GM19324 (cell line): ENCODE results near the gene GTF2F2.
"Not testable (repeated sequence)": the region's sequence is repeated elsewhere in the genome, so short reads cannot be mapped to it uniquely, and the experiment has no call there.

ENCODE experiments used
- ATAC-seq: cut with Tn5 transposase; IDR thresholded peaks from one replicate; pipeline ENCODE4 v1.9.1; 2021; ENCODE audit warnings: mild to moderate bottlenecking, moderate library complexity; ENCODE audit not compliant: unreplicated experiment, low FRiP score

The GTF2F2 gene

GRCh38 chr13:45297456-45298205 is 177.3 kb downstream of the GTF2F2 start:
- no peak for ATAC-seq

DNA sequence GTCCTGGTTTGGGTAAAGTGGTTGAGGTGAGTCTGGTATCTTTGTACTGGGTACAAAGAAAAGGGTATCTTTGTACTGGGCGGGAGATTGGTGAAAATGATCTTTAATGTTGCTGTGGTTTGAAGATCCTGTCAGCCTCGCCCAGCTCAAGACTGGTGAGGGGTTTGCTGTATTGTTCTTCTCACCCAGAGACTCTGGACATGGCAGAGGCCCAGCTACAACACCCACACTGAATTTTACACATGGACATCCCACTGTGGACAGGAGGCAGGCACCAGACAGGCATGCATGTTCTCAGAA is 177.8 kb downstream of the GTF2F2 start:
- no peak for ATAC-seq

GRCh38 chr13:45298550-45298949 is 178.2 kb downstream of the GTF2F2 start:
- not testable (repeated sequence) for ATAC-seq

DNA sequence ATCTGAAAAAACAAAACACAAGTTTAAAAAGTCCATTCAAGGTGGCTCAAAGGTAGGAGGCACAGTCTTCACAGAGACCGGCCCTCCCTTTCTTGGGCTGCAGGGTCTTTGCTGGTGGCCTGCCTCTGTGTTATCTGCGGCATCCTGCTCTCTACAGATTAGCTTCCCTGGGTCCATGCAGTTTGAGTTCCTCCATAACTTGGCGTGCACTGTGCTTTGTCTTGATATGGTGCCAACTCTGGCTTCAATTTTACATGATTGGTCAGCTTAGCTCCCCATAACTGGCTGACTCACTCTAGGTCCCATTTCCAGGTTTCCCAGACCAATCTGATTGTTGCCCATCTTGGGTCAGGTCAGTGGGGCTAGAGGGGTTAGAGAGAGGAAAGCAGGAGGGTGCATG is 178.9 kb downstream of the GTF2F2 start:
- ATAC-seq: no peak

DNA sequence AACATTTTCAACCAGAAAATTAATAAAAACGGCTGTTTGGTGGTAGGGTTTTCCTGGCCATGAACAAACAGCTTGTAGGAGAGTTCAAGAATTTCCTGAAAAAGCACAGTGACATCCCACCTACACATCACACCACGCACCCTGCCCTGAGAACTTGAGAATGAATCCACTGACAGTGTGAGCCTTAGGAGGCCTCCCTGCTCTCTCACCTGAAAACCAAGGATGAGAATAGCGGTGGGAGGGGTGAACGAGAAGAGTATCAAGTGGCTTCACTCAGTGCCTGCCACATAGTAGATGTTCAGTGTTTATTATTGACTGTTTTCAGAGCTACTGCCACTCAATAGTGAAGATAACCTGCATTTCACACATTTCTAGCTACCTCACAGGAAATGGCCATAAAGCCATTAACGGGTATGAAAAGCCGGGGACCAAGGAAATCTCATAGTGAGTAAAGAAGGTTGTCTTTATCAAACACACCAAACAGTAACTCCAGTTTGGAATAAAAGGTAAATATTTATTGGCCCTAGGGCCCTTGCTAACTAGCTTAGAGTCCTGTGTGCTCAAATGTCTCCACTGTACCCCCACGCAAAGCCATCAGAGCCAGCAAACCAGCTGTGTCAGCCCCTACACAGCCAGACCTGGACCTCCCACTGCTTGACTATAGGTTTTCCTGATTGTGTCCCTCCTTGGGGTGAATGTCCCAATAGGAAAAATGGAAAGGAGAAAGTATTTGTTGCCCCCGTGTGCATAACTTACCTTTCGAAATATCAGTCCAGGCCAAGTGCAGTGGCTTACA is 180.1 kb downstream of the GTF2F2 start:
- no peak for ATAC-seq

GRCh38 chr13:45301263-45301662 is 181.0 kb downstream of the GTF2F2 start:
- ATAC-seq: no peak

DNA sequence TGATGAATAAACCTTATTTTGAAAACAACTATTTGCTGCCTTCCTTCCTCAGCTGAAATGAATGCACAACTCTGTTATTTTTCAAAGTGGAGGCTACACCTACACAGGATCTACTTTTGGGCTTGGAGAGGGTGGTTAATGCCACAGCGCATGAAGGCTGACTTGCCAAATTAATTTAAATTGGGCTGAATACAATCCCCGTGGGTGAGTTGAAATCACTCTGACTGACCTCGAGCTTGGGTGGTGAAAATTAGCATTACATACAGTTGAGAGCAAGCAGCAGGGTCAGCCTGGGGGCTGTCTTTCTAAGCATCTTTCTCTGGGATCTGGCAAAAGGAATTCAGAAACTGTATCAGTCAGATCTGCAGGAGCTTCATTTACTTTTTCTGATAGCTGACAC is 182.2 kb downstream of the GTF2F2 start:
- ATAC-seq: no peak

DNA sequence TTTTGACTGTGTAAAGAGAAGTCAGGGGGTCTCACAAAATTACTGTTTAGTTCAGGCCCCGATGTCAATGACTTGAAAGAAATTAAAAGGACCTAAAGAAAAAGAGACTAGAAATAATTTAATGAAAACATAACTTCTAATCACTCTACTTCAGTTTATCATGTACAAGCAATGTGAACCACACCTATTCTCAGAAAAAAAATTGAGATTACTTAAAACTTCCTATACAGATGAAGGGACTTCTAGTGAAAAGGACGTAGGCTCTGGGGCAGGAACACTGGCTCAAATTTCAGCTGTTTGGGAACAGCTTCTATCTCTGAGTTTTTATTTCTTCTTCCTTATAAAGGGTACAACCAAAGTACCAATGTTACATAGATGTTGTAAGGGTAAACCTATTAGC is 182.7 kb downstream of the GTF2F2 start:
- no peak for ATAC-seq

DNA sequence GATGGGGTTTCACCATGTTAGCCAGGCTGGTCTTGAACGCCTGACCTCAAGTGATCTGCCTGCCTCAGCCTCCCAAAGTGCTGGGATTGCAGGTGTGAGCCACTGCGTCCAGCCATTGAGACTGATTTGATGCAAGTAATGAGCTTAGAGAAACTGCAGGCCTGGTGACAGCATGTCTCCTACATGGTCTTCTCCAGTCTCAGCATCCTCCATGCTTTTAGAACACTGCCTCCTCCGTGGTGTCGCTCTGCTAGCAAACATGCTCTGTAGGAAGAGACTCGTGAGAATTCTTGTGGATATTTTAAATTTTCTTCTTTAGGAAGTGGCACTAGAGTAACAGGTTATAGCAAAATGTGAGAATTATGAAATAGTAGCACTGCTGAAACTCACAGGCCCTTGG is 183.6 kb downstream of the GTF2F2 start:
- no peak for ATAC-seq

DNA sequence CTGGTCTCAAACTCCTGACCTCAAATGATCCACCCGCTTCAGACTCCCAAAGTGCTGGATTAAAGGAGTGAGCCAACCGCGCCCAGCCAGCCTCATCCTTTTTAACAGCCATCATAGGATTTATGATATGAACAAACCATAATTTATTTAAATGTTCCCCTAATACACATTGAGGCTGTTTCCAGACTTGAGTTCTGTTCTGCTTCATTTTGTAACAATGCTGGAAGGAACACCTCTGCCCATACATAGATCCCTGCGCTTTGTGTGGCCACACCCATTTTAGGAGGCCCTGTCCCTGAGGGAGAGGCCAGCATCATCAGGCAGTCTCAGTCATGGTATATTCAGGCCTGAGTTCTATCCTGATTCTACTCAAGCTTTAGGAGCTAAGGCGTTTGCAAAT is 184.8 kb downstream of the GTF2F2 start:
- ATAC-seq: no peak

GRCh38 chr13:45306966-45307365 is 186.7 kb downstream of the GTF2F2 start:
- no peak for ATAC-seq

GRCh38 chr13:45310341-45311131 is 190.2 kb downstream of the GTF2F2 start:
- ATAC-seq: no peak

- ATAC-seq: no peak
These were observed 194.5 kb downstream of the GTF2F2 start for GRCh38 chr13:45314822-45315221.

DNA sequence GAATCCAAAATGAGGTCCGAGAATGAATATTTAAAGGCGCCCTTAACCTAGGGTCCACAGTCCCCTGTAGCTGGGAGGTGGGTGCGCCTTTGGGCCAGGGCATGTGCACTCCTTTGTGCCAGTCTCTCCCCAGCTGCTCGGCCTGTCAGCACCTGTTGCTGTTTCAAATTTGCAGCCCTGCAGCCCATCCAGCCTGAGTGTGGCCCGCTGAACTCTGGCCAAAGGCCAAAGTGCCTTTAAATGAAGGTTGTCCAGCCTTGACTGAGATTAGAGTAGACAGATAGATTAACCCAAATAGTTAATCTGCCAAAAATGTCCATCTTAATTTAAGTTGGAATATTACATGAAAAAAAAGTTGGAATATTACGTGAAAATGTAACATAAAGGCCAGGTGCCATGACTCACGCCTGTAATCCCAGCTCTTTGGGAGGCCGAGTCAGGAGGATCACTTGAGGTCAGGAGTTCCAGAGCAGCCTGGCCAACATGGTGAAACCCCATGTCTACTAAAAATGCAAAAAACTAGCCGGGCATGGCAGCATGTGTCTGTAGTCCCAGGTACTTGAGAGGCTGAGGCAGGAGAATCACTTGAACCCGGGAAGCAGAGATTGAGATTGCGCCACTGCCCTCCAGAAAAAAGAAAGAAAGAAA is 195.3 kb downstream of the GTF2F2 start:
- no peak for ATAC-seq

GRCh38 chr13:45316338-45316737 is 196.0 kb downstream of the GTF2F2 start:
- ATAC-seq: no peak

GRCh38 chr13:45316996-45317395 is 196.7 kb downstream of the GTF2F2 start:
- ATAC-seq: no peak

DNA sequence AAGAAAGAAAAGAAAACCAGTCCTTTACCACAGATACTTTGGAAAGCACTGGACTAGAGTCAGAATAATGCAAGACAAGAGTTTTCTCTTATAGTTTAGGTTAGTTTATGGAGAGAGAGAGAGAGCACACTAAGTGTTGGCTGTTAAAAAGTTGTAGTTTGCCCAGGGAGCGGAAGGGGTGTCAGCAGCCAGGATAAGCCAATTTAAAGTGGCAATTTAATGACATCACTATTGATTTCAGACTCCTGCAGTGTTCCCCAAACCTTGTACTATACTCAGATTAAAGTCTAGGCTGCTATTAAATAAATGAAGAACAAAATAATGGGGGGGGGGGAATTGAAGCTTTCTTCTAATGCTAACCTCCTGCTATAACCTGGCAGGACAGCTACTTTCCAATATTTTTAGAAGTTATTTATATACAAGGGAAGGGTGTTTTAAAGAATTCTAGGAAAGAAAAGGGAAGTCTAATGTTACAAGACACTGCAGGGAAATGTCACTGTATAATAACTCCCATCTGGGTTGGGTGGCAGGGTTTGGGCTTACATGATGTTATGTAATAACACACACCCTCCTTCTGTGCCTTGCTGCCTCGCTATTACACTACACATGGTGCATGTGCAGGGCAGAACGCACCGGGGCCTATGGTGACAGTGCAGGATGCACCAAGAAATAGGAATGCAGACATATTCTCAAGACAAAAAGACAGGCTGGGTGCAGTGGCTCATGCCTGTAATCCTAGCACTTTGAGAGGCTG is 200.7 kb downstream of the GTF2F2 start:
- no peak for ATAC-seq

DNA sequence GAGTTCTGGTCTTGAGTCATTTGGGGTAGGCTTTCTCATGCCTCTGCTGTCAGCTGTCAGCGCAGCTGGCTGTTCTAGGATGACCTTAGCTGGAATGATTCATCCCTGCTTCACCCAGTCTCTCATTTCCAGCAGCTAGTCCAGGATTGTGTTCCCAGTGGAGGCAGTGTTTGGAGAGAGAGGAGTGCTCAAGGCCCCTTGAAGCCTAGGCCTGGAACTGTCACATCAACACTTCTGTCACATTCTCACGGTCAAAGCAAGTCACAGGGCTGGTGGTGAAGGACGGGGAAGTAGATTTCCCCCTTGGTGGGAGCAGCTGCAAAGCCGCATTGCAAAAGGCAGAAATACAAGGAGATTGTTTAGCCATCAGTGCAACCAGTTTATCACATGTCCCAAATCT is 205.5 kb downstream of the GTF2F2 start:
- ATAC-seq: no peak

- ATAC-seq: no peak
These were observed 207.1 kb downstream of the GTF2F2 start for GRCh38 chr13:45327253-45327955.
